Ishikawa (cell line): ENCODE measurements around the gene MAP3K15.

Experiments
- CEBPB ChIP-seq: IDR thresholded peaks from 2 replicates; pipeline ENCODE4 v1.6.1; 2012
- CREB1 ChIP-seq: IDR thresholded peaks from 2 replicates; pipeline ENCODE4 v1.6.1; 2012; ENCODE audit warnings: low read depth
- EGR1 ChIP-seq: IDR thresholded peaks from 2 replicates; pipeline ENCODE4 v1.6.1; 2012
- EP300 ChIP-seq: IDR thresholded peaks from 2 replicates; pipeline ENCODE4 v1.6.1; 2012; ENCODE audit warnings: borderline replicate concordance
- FOXM1 ChIP-seq: IDR thresholded peaks from 2 replicates; pipeline ENCODE4 v1.6.1; 2012; ENCODE audit warnings: low read depth, borderline replicate concordance
- MAX ChIP-seq: IDR thresholded peaks from 2 replicates; pipeline ENCODE4 v1.6.1; 2012
- RAD21 ChIP-seq: IDR thresholded peaks from 2 replicates; pipeline ENCODE4 v1.6.1; 2012; ENCODE audit warnings: low read depth
- REST ChIP-seq: IDR thresholded peaks from 2 replicates; pipeline ENCODE4 v1.6.1; 2012; ENCODE audit warnings: low read depth, mild to moderate bottlenecking
- TAF1 ChIP-seq: IDR thresholded peaks from 2 replicates; pipeline ENCODE4 v1.6.1; 2012; ENCODE audit warnings: low read depth, mild to moderate bottlenecking
- TCF12 ChIP-seq: IDR thresholded peaks from 2 replicates; pipeline ENCODE4 v1.6.1; 2012; ENCODE audit warnings: low read depth
- USF1 ChIP-seq: IDR thresholded peaks from 2 replicates; pipeline ENCODE4 v1.6.1; 2012
- YY1 ChIP-seq: IDR thresholded peaks from 2 replicates; pipeline ENCODE4 v1.6.1; 2012; ENCODE audit warnings: low read depth
- ZBTB7A ChIP-seq: IDR thresholded peaks from 2 replicates; pipeline ENCODE4 v1.6.1; 2012; ENCODE audit warnings: low read depth

GRCh38 chrX:19410259-19410658 lies 105.0 kb downstream of the MAP3K15 start:
- no peak for TF ChIP-seq USF1
- no peak for TF ChIP-seq MAX
- no peak for TF ChIP-seq YY1
- no peak for TF ChIP-seq TCF12
- TF ChIP-seq TAF1 = no peak
- no peak for TF ChIP-seq EP300
- no peak for TF ChIP-seq CREB1
- TF ChIP-seq FOXM1 = no peak
- TF ChIP-seq RAD21 = no peak
- TF ChIP-seq CEBPB = no peak
- TF ChIP-seq ZBTB7A = no peak
- no peak for TF ChIP-seq REST
- TF ChIP-seq EGR1 = no peak
